Osteoblast (primary cell): ENCODE results near the gene PRKN. TPM values are rescaled to one million over a fixed set of nuclear protein-coding genes. Genes with fewer than 3 reads are reported as not detected.

Experiments
- DNase-seq: peaks from one replicate; pipeline ENCODE4 v3.0.0; 2011; ENCODE audit warnings: low spot score, mixed read lengths; ENCODE audit not compliant: insufficient read length; ENCODE audit errors: missing footprints
- H2AFZ ChIP-seq: 2 replicates; pipeline ENCODE4 v1.6.0; 2011; ENCODE audit warnings: mild to moderate bottlenecking, low read length
- H3K27ac ChIP-seq: 2 replicates; pipeline ENCODE4 v1.5.1; 2011; ENCODE audit warnings: mild to moderate bottlenecking, low read depth, low read length, moderate library complexity
- H3K27me3 ChIP-seq: 2 replicates; pipeline ENCODE4 v1.6.0; 2012; ENCODE audit warnings: mild to moderate bottlenecking, control low read depth, inconsistent platforms, low read length, moderate library complexity; ENCODE audit not compliant: insufficient read depth
- H3K36me3 ChIP-seq: 2 replicates; pipeline ENCODE4 v1.5.1; 2011; ENCODE audit warnings: mild to moderate bottlenecking, low read length, control low read depth, moderate library complexity; ENCODE audit not compliant: insufficient read depth
- H3K4me1 ChIP-seq: 2 replicates; pipeline ENCODE4 v1.5.1; 2011; ENCODE audit warnings: mild to moderate bottlenecking, low read length, control low read depth, moderate library complexity; ENCODE audit not compliant: insufficient read depth
- H3K4me2 ChIP-seq: 2 replicates; pipeline ENCODE4 v1.6.0; 2011; ENCODE audit warnings: mild to moderate bottlenecking, low read length; ENCODE audit not compliant: insufficient read depth
- H3K4me3 ChIP-seq: fragments of 200-600 bp; sonication (generic); 3 replicates; pipeline ENCODE4 v1.5.1; 2012; ENCODE audit warnings: mild to moderate bottlenecking, low read length, inconsistent platforms; ENCODE audit not compliant: insufficient read depth
- H3K79me2 ChIP-seq: 2 replicates; pipeline ENCODE4 v1.6.0; 2012; ENCODE audit warnings: mild to moderate bottlenecking, low read length, control low read depth, inconsistent platforms; ENCODE audit not compliant: insufficient read depth
- H3K9me3 ChIP-seq: 2 replicates; pipeline ENCODE4 v1.5.1; 2011; ENCODE audit warnings: low read depth, low read length, control low read depth
- H4K20me1 ChIP-seq: 2 replicates; pipeline ENCODE4 v1.6.0; 2012; ENCODE audit warnings: mild to moderate bottlenecking, low read length, control low read depth; ENCODE audit not compliant: insufficient read depth
- total RNA-seq: library from RNA; depleted of rRNA; stranded (reverse); fragments of >200 nt; gene quantifications from 2 replicates; pipeline ENCODE4 v1.2.3, GENCODE V29; 2012
- TF ChIP-seq, protein P1 (sequence below): IDR thresholded peaks from 2 replicates; pipeline ENCODE4 v1.5.1; 2011; ENCODE audit warnings: mild to moderate bottlenecking, low read depth, low read length, moderate library complexity; ENCODE audit errors: extremely low read depth

The PRKN gene
- total RNA-seq, 1 donor, result 2.9 TPM

DNA sequence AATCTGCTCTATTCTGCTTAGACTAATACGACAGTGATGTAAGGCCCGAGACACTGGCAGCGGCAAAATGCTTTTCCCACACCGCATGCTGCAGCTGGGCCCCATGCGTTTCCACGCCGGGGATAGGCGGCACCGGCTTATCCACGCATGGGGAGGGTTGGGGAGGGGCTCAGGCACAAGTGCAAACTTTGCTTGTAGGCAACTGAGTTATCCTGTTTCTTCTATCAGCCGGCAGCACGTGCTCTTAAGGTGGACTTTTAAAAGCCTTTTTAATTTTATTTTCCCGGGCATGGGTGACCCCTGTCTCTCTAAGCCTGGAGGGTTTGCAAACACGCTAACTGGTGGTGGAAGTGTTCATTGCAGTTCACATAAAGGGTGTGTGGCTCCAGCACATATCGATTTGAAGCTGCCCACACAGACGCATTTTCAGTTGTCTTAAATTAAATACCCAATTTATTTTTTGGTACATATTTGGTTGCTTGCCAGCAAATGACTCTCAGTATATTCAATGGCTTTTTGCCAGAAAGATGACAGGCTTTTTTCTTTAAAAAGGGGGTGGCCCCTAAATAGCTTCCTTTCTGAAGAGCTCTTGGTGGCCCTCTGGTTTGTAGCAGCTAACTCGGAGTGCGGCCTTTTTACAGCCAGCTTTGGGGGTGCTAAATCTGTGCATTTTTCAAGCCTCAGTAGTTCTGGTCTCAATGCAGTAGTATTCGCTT lies 891.9 kb downstream of the PRKN start:
- no peak overlapping the region for H2AFZ ChIP-seq
- H3K36me3 ChIP-seq, result no peaks in the 10 kb centered on the region
- H3K4me2 ChIP-seq, result no peak overlapping the region
- no peaks in the 10 kb centered on the region for H3K4me1 ChIP-seq
- no peaks in the 10 kb centered on the region for H3K27me3 ChIP-seq
- no peaks in the 10 kb centered on the region for H3K79me2 ChIP-seq
- DNase-seq, result no peak
- H3K4me3 ChIP-seq, result no peak overlapping the region
- no peaks in the 10 kb centered on the region for H3K9me3 ChIP-seq
- no peak overlapping the region for H3K27ac ChIP-seq
- H4K20me1 ChIP-seq, result no peaks in the 10 kb centered on the region
- TF ChIP-seq, protein P1, sequence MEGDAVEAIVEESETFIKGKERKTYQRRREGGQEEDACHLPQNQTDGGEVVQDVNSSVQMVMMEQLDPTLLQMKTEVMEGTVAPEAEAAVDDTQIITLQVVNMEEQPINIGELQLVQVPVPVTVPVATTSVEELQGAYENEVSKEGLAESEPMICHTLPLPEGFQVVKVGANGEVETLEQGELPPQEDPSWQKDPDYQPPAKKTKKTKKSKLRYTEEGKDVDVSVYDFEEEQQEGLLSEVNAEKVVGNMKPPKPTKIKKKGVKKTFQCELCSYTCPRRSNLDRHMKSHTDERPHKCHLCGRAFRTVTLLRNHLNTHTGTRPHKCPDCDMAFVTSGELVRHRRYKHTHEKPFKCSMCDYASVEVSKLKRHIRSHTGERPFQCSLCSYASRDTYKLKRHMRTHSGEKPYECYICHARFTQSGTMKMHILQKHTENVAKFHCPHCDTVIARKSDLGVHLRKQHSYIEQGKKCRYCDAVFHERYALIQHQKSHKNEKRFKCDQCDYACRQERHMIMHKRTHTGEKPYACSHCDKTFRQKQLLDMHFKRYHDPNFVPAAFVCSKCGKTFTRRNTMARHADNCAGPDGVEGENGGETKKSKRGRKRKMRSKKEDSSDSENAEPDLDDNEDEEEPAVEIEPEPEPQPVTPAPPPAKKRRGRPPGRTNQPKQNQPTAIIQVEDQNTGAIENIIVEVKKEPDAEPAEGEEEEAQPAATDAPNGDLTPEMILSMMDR, result no peak

DNA sequence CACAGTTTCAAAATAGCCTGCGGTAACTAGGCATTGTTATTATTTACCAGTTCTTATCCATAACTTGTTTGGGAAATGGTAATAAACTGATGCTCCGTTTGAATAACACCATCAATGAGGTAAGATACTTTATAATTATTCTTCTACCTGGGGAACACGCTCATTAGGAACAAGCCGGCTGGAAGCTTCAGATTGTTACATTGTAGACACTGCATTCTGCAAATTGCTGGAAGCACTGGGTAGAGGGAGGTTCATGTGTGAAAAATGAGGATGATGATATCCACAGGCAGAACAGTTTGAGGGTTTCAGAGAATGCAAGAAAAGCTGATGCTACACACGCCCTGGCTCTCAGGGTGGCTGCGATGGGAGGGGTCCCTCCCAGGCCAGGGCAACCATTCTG lies 893.1 kb downstream of the PRKN start:
- DNase-seq, result no peak
- TF ChIP-seq, protein P1, result no peak
- no peak overlapping the region for H3K4me3 ChIP-seq

DNA sequence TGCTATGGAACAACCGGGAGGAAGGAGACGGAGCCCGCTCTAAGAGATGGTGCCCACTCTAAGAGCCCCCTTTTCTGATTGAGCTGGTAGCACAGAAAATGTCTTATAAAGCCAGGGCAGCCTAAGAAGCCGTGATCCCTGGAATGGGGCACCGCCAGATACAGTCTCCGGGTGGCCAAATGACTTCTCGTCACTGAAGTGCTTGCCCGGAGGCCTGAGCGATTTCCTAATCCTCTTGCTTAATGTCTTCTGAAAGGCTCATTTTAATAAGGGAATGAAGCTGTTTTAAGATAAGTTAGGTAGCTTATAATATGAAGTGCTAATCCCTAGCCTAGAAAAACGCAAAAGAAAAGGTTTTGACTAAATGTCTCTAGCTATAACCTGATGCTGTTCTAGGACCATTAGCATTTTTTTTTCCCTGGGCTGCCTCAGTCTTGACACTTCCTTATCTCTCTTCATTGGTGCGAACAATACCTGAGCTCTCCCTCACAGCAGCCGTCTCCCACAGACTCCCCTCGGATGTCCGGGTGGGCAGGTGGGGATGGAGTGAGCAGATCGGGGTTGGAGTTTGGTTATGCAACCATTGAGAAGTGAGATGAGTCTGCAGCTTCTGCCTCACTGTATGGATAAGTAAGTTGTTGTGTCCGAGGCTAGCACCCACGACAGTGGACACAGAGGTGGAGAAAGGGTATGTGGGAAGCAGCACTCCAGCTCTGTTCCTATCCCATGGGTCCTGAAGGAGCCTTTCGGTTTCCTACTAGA lies 894.3 kb downstream of the PRKN start:
- no peak overlapping the region for H3K4me2 ChIP-seq
- no peak overlapping the region for H2AFZ ChIP-seq
- H3K27me3 ChIP-seq, result no peaks in the 10 kb centered on the region
- no peaks in the 10 kb centered on the region for H3K36me3 ChIP-seq
- no peak overlapping the region for H3K27ac ChIP-seq
- no peak for DNase-seq
- H3K4me1 ChIP-seq, result no peaks in the 10 kb centered on the region
- no peaks in the 10 kb centered on the region for H4K20me1 ChIP-seq
- TF ChIP-seq, protein P1, result no peak
- H3K4me3 ChIP-seq, result no peak overlapping the region
- H3K9me3 ChIP-seq, result no peaks in the 10 kb centered on the region
- H3K79me2 ChIP-seq, result no peaks in the 10 kb centered on the region

More for the DNA sequence above, 893.1 kb downstream of the PRKN start:
- Histone ChIP-seq H3K27ac (no peak overlapping the region), H3K27me3 (no peaks in the 10 kb centered on the region), H3K4me1 (no peaks in the 10 kb centered on the region), H3K9me3 (no peaks in the 10 kb centered on the region), H3K36me3 (no peaks in the 10 kb centered on the region), H4K20me1 (no peaks in the 10 kb centered on the region), H2AFZ (no peak overlapping the region), H3K4me2 (no peak overlapping the region), H3K79me2 (no peaks in the 10 kb centered on the region)

DNA sequence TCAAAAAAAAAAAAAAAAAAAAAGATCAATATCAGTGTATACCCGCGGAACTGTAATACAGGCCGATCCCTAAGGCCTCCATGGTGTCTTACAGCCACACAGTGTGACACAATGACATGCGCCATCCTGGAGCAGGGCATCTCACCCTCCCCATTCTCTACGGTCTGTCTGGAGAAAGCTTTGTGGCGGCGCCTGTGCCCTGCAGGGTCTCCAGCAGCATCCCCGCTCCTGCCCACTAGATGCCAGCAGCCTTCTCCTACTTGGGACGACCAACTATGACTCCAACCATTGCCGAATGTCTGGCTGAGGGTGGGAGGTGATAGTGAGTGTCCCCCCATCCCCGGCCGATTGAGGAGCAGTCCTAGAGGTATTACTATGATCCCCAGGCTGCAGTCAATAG lies 894.9 kb downstream of the PRKN start:
- H3K36me3 ChIP-seq, result no peaks in the 10 kb centered on the region
- no peak for DNase-seq
- no peaks in the 10 kb centered on the region for H4K20me1 ChIP-seq
- H3K79me2 ChIP-seq, result no peaks in the 10 kb centered on the region
- no peak overlapping the region for H3K4me3 ChIP-seq
- no peaks in the 10 kb centered on the region for H3K9me3 ChIP-seq
- no peak overlapping the region for H2AFZ ChIP-seq
- no peak overlapping the region for H3K27ac ChIP-seq
- H3K4me1 ChIP-seq, result no peaks in the 10 kb centered on the region
- no peak overlapping the region for H3K4me2 ChIP-seq
- TF ChIP-seq, protein P1, result no peak
- no peaks in the 10 kb centered on the region for H3K27me3 ChIP-seq
